Endodermal cell (in vitro differentiated cells): ENCODE results near the gene VPS41. TPM values are rescaled to one million over a fixed set of nuclear protein-coding genes. Genes with fewer than 3 reads are reported as not detected.
"Not testable (repeated sequence)": the region's sequence is repeated elsewhere in the genome, so short reads cannot be mapped to it uniquely, and the experiment has no call there.

Source experiments
- DNase-seq: peaks from one replicate; pipeline ENCODE4 v3.0.0-alpha.2; 2017
- H3K27ac ChIP-seq: 2 replicates; pipeline ENCODE4 v1.5.1; 2013; ENCODE audit warnings: mild to moderate bottlenecking, low read depth, low read length, moderate library complexity
- H3K27me3 ChIP-seq: 2 replicates; pipeline ENCODE4 v1.6.1; 2013; ENCODE audit warnings: mild to moderate bottlenecking, low read length, moderate library complexity; ENCODE audit not compliant: insufficient read depth, control insufficient read depth, poor library complexity, severe bottlenecking
- H3K36me3 ChIP-seq: 2 replicates; pipeline ENCODE4 v1.7.0; 2013; ENCODE audit warnings: mild to moderate bottlenecking, low read length, moderate library complexity; ENCODE audit not compliant: control insufficient read depth, insufficient read depth
- H3K4me1 ChIP-seq: one replicate; pipeline ENCODE4 v1.7.0; 2013; ENCODE audit warnings: low read length; ENCODE audit not compliant: control insufficient read depth, insufficient read depth
- H3K4me3 ChIP-seq: 2 replicates; pipeline ENCODE4 v1.5.1; 2013; ENCODE audit warnings: mild to moderate bottlenecking, low read length, moderate library complexity
- H3K9ac ChIP-seq: 2 replicates; pipeline ENCODE4 v1.6.1; 2013; ENCODE audit warnings: mild to moderate bottlenecking, low read length, moderate library complexity; ENCODE audit not compliant: poor library complexity, severe bottlenecking; ENCODE audit errors: extremely low read depth
- H3K9me3 ChIP-seq: 2 replicates; pipeline ENCODE4 v1.6.1; 2013; ENCODE audit warnings: mild to moderate bottlenecking, low read length, moderate library complexity; ENCODE audit not compliant: control insufficient read depth
- H3K27ac Mint-ChIP-seq: 2 replicates; pipeline ENCODE4 v1.8.0; 2020; ENCODE audit warnings: mixed read lengths
- H3K27me3 Mint-ChIP-seq: 2 replicates; pipeline ENCODE4 v1.8.0; 2021; ENCODE audit warnings: mild to moderate bottlenecking, mixed read lengths; ENCODE audit not compliant: insufficient read depth
- H3K36me3 Mint-ChIP-seq: 2 replicates; pipeline ENCODE4 v1.8.0; 2020; ENCODE audit warnings: low read depth, mixed read lengths
- H3K4me1 Mint-ChIP-seq: 2 replicates; pipeline ENCODE4 v1.8.0; 2020; ENCODE audit warnings: mixed read lengths
- H3K4me3 Mint-ChIP-seq: 2 replicates; pipeline ENCODE4 v1.8.0; 2020; ENCODE audit warnings: mild to moderate bottlenecking, moderate library complexity, mixed read lengths
- H3K9me3 Mint-ChIP-seq: 2 replicates; pipeline ENCODE4 v1.8.0; 2020; ENCODE audit warnings: mild to moderate bottlenecking, mixed read lengths
- CTCF ChIP-seq: fragments of 200-600 bp; sonication (generic); conservative IDR thresholded peaks from 2 replicates; pipeline ENCODE4 v1.5.0; 2021; ENCODE audit warnings: antibody characterized with exemption, mild to moderate bottlenecking
- WGBS, 2 experiments: methylation state at CpG; one replicate each; pipeline versions ENCODE4 v1.1.5 to v1.1.7; 2013; ENCODE audit warnings: missing lambda C conversion rate in 2 of 2, mixed read lengths in 1 of 2; ENCODE audit not compliant: insufficient coverage in 1 of 2, insufficient read length in 1 of 2; 5-methylcytosine and 5-hydroxymethylcytosine counted together
- total RNA-seq, 2 donors: library from RNA; stranded (reverse); fragmentation: NEBNext Ultra II Directional in 1 of 2; extraction: Animal tissue kit (Norgen Biotek cat#: 25700) in 1 of 2; gene quantifications; 2 replicates in 1 of 2; 3 replicates in 1 of 2; pipeline ENCODE4 v1.2.1, GENCODE V29; 2021

The VPS41 gene
- total RNA-seq, 2 donors from 2014 or later, result 77.1 to 78.0 TPM

- no peak overlapping the region for H3K27ac ChIP-seq
- no peak for TF ChIP-seq CTCF
- H3K4me1 ChIP-seq, result no peaks in the 10 kb centered on the region
- Mint-ChIP-seq H3K27ac (no peak overlapping the region), H3K36me3 (no peaks in the 10 kb centered on the region), H3K4me1 (no peaks in the 10 kb centered on the region), H3K9me3 (no peaks in the 10 kb centered on the region), H3K27me3 (no peaks in the 10 kb centered on the region), H3K4me3 (no peak overlapping the region)
- 94% methylated on average over 1 of the region's 1 CpG; no CpG with 5 or more reads in 1 of the 2 experiments for WGBS, 2 experiments
- H3K9me3 ChIP-seq, result no peaks in the 10 kb centered on the region
- DNase-seq, result no peak
- H3K4me3 ChIP-seq, result no peak overlapping the region
- H3K27me3 ChIP-seq, result no peaks in the 10 kb centered on the region
- H3K9ac ChIP-seq, result no peak overlapping the region
- H3K36me3 ChIP-seq, result no peaks in the 10 kb centered on the region
These were observed 44.2 kb upstream of the VPS41 start for GRCh38 chr7:38953227-38953626.

- Mint-ChIP-seq H3K27me3 (no peaks in the 10 kb centered on the region), H3K4me1 (no peaks in the 10 kb centered on the region), H3K9me3 (no peaks in the 10 kb centered on the region), H3K4me3 (no peak overlapping the region), H3K36me3 (no peaks in the 10 kb centered on the region), H3K27ac (no peak overlapping the region)
- H3K9me3 ChIP-seq, result no peaks in the 10 kb centered on the region
- no peak overlapping the region for H3K4me3 ChIP-seq
- no peaks in the 10 kb centered on the region for H3K36me3 ChIP-seq
- no peak for DNase-seq
- 86 to 93% methylated on average over 4 to 6 of the region's 6 CpGs for WGBS, 2 experiments
- H3K9ac ChIP-seq, result no peak overlapping the region
- H3K4me1 ChIP-seq, result no peaks in the 10 kb centered on the region
- H3K27ac ChIP-seq, result no peak overlapping the region
- H3K27me3 ChIP-seq, result no peaks in the 10 kb centered on the region
- no peak for TF ChIP-seq CTCF
These were observed 42.2 kb upstream of the VPS41 start for GRCh38 chr7:38951213-38951612.

GRCh38 chr7:38950309-38950708 is 41.3 kb upstream of the VPS41 start:
- Histone ChIP-seq H3K9me3 (no peaks in the 10 kb centered on the region), H3K9ac (no peak overlapping the region), H3K4me3 (no peak overlapping the region), H3K36me3 (no peaks in the 10 kb centered on the region), H3K4me1 (no peaks in the 10 kb centered on the region), H3K27ac (no peak overlapping the region), H3K27me3 (no peaks in the 10 kb centered on the region)
- Mint-ChIP-seq H3K4me1 (no peaks in the 10 kb centered on the region), H3K36me3 (no peaks in the 10 kb centered on the region), H3K27ac (no peak overlapping the region), H3K4me3 (no peak overlapping the region), H3K9me3 (no peaks in the 10 kb centered on the region), H3K27me3 (no peaks in the 10 kb centered on the region)
- no peak for DNase-seq
- no CpG with 5 or more reads among the region's 1 CpG for WGBS, 2 experiments
- no peak for TF ChIP-seq CTCF

GRCh38 chr7:38947541-38947940 is 38.5 kb upstream of the VPS41 start:
- H3K9me3 Mint-ChIP-seq, H3K27ac ChIP-seq, H3K9ac ChIP-seq, H3K4me1 Mint-ChIP-seq, H3K27me3 ChIP-seq, H3K36me3 ChIP-seq, H3K4me3 ChIP-seq, H3K27ac Mint-ChIP-seq, H3K4me1 ChIP-seq, H3K9me3 ChIP-seq, DNase-seq, H3K27me3 Mint-ChIP-seq, H3K4me3 Mint-ChIP-seq, H3K36me3 Mint-ChIP-seq: not testable (repeated sequence)
- 99 to 100% methylated on average over 1 to 3 of the region's 4 CpGs for WGBS, 2 experiments
